H1 (cell line): Measurements from ENCODE around the gene NWD2.

Source experiments
- ASH2L ChIP-seq: fragments of 200-600, 300-600 bp; sonication (generic); IDR thresholded peaks from one replicate; pipeline ENCODE4 v1.7.1; 2017; ENCODE audit warnings: low read length
- CTCF ChIP-seq, 3 experiments: IDR thresholded peaks; 1 replicate in 2 of 3; 2 replicates in 1 of 3; pipeline versions ENCODE4 v1.5.1 to v1.6.1; 2011; ENCODE audit warnings: low read length in 3 of 3, mild to moderate bottlenecking in 3 of 3, inconsistent platforms in 2 of 3, low read depth in 1 of 3, moderate library complexity in 1 of 3; ENCODE audit not compliant: insufficient read depth in 1 of 3; ENCODE audit errors: control extremely low read depth in 1 of 3
- E2F6 ChIP-seq: IDR thresholded peaks from 2 replicates; pipeline ENCODE4 v1.6.1; 2012; ENCODE audit warnings: inconsistent platforms
- EP300 ChIP-seq, 2 experiments: IDR thresholded peaks; 1 replicate in 1 of 2; 2 replicates in 1 of 2; pipeline ENCODE4 v1.6.1; 2011 to 2012; ENCODE audit warnings: low read depth in 2 of 2, low read length in 2 of 2, mild to moderate bottlenecking in 2 of 2, borderline replicate concordance in 1 of 2, inconsistent platforms in 1 of 2, moderate library complexity in 1 of 2
- EZH2 ChIP-seq: fragments of 200-600 bp; sonication (generic); IDR thresholded peaks from 2 replicates; pipeline ENCODE4 v1.7.1; 2012; ENCODE audit warnings: low read depth, mild to moderate bottlenecking, moderate library complexity, low read length, inconsistent platforms; ENCODE audit not compliant: severe bottlenecking
- GABPA ChIP-seq: IDR thresholded peaks from 2 replicates; pipeline ENCODE4 v1.6.1; 2011; ENCODE audit warnings: mild to moderate bottlenecking, low read length, moderate library complexity, borderline replicate concordance; ENCODE audit not compliant: insufficient read depth
- JUND ChIP-seq: IDR thresholded peaks from 2 replicates; pipeline ENCODE4 v1.6.1; 2011; ENCODE audit warnings: mild to moderate bottlenecking, improper control_type of control experiment, low read length
- MAX ChIP-seq: IDR thresholded peaks from 2 replicates; pipeline ENCODE4 v1.6.1; 2012; ENCODE audit warnings: inconsistent platforms
- POLR2A ChIP-seq, 2 experiments: IDR thresholded peaks; 1 replicate in 1 of 2; 2 replicates in 1 of 2; pipeline ENCODE4 v1.6.1; 2011; ENCODE audit warnings: low read depth in 2 of 2, low read length in 2 of 2, mild to moderate bottlenecking in 2 of 2; ENCODE audit errors: control extremely low read depth in 1 of 2
- RAD21 ChIP-seq, 2 experiments: IDR thresholded peaks in 1 of 2; conservative IDR thresholded peaks in 1 of 2; 2 replicates each; pipeline ENCODE4 v1.6.1; 2011; ENCODE audit warnings: low read depth in 2 of 2, low read length in 2 of 2, improper control_type of control experiment in 1 of 2, inconsistent platforms in 1 of 2, mild to moderate bottlenecking in 1 of 2, moderate library complexity in 1 of 2
- SIN3A ChIP-seq, 2 experiments: IDR thresholded peaks in 1 of 2; conservative IDR thresholded peaks in 1 of 2; 2 replicates each; pipeline ENCODE4 v1.6.1; 2011 to 2012; ENCODE audit warnings: low read length in 2 of 2, improper control_type of control experiment in 1 of 2, low read depth in 1 of 2, mild to moderate bottlenecking in 1 of 2
- TAF7 ChIP-seq: optimal IDR thresholded peaks from 2 replicates; pipeline ENCODE3; 2011; ENCODE audit warnings: low read depth, mild to moderate bottlenecking, inconsistent platforms, low read length, moderate library complexity, borderline replicate concordance

GRCh38 chr4:37268319-37268718, 23.8 kb downstream of the NWD2 start:
- TF ChIP-seq CTCF (IDR thresholded peaks at IDR 0.05; ENCODE audit: control extremely low read depth in 1 of 3, insufficient read depth in 1 of 3, low read depth in 1 of 3, low read length in 3 of 3), result no peak
- no peak for TF ChIP-seq ASH2L
- TF ChIP-seq EZH2, result no peak
- no peak for TF ChIP-seq TAF7
- no peak for TF ChIP-seq POLR2A (IDR thresholded peaks at IDR 0.05; ENCODE audit: control extremely low read depth in 1 of 2, low read depth in 2 of 2, low read length in 2 of 2)
- no peak for TF ChIP-seq MAX
- TF ChIP-seq EP300 (IDR thresholded peaks at IDR 0.05; ENCODE audit: borderline replicate concordance in 1 of 2, low read depth in 2 of 2, low read length in 2 of 2), result no peak
- no peak for TF ChIP-seq RAD21 (IDR thresholded peaks at IDR 0.05 in 1 of 2, conservative IDR thresholded peaks at IDR 0.05 in 1 of 2; ENCODE audit: low read depth in 2 of 2, low read length in 2 of 2)
- no peak for TF ChIP-seq E2F6
- no peak for TF ChIP-seq SIN3A (conservative IDR thresholded peaks at IDR 0.05 in 1 of 2, IDR thresholded peaks at IDR 0.05 in 1 of 2; ENCODE audit: low read depth in 1 of 2, low read length in 2 of 2)
- no peak for TF ChIP-seq JUND
- TF ChIP-seq GABPA, result no peak
